SK-N-MC (cell line): ENCODE measurements around the gene METTL15.

Source experiments
- EZH2 ChIP-seq: fragments of 200-600 bp; sonication (generic); IDR thresholded peaks from one replicate; pipeline ENCODE4 v1.6.1; 2017; ENCODE audit warnings: antibody characterized with exemption
- FOXP2 ChIP-seq: optimal IDR thresholded peaks from 2 replicates; pipeline ENCODE3; 2011; ENCODE audit warnings: mild to moderate bottlenecking, moderate library complexity; ENCODE audit not compliant: insufficient read depth; ENCODE audit errors: extremely low read length, control extremely low read depth
- POLR2AphosphoS5 ChIP-seq: IDR thresholded peaks from 2 replicates; pipeline ENCODE4 v1.6.1; 2012; ENCODE audit warnings: mild to moderate bottlenecking, low read depth, low read length, borderline replicate concordance

GRCh38 chr11:28289444-28289843 is 181.3 kb downstream of the METTL15 start:
- TF ChIP-seq EZH2 (no peak), POLR2AphosphoS5 (no peak), FOXP2 (no peak)
